Breast epithelium (tissue), 4 donors: ENCODE measurements around the gene CCDC28B. TPM values are rescaled to one million over a fixed set of nuclear protein-coding genes. Genes with fewer than 3 reads are reported as not detected.
A peak's percentile ranks its signal among the peaks of the same experiment; 100 is the strongest.

Source experiments
- DNase-seq, 2 donors: peaks; one replicate each; pipeline ENCODE4 v3.0.0-alpha.2; 2019; ENCODE audit warnings: low spot score in 2 of 2
- H3K27ac ChIP-seq, 2 donors: fragments of 200-600 bp; sonication (generic) in 1 of 2; one replicate each; pipeline ENCODE4 v1.5.1; 2016 to 2019; ENCODE audit warnings: mild to moderate bottlenecking in 1 of 2
- H3K27me3 ChIP-seq, 2 donors: fragments of 200-600 bp; sonication (generic) in 1 of 2; one replicate each; pipeline versions ENCODE4 v1.5.1 to v1.6.0; 2017 to 2019; ENCODE audit warnings: control low read depth in 1 of 2, mild to moderate bottlenecking in 1 of 2
- H3K36me3 ChIP-seq: fragments of 200-600 bp; one replicate; pipeline ENCODE4 v1.5.1; 2019
- H3K4me1 ChIP-seq, 2 donors: fragments of 200-600 bp; sonication (generic); one replicate each; pipeline ENCODE4 v1.5.1; 2016 to 2019; ENCODE audit warnings: control low read depth in 1 of 2
- H3K4me3 ChIP-seq, 3 donors: fragments of 200-600 bp; sonication (generic); 1 replicate in 2 of 3; 2 replicates in 1 of 3; pipeline ENCODE4 v1.5.1; 2016 to 2019; ENCODE audit warnings: mild to moderate bottlenecking in 3 of 3, moderate library complexity in 2 of 3
- H3K9me3 ChIP-seq, 2 donors: fragments of 200-600 bp; sonication (generic) in 1 of 2; one replicate each; pipeline ENCODE4 v1.5.1; 2016 to 2019; ENCODE audit warnings: control low read depth in 1 of 2
- CTCF ChIP-seq, 3 donors: fragments of 450-650 bp; IDR thresholded peaks; one replicate each; pipeline ENCODE4 v1.5.1; 2016 to 2017; ENCODE audit warnings: antibody characterized with exemption in 3 of 3, mild to moderate bottlenecking in 3 of 3, moderate library complexity in 3 of 3
- POLR2A ChIP-seq: fragments of 450-650 bp; IDR thresholded peaks from one replicate; pipeline ENCODE4 v1.6.1; 2016; ENCODE audit warnings: antibody characterized with exemption, mild to moderate bottlenecking, moderate library complexity
- POLR2AphosphoS5 ChIP-seq, 3 donors: sonication (generic); formaldehyde crosslinking; IDR thresholded peaks; one replicate each; pipeline ENCODE4 v1.6.1; 2017; ENCODE audit warnings: antibody characterized with exemption in 3 of 3
- intact Hi-C: fragments of 100-400 bp; cut with DNase I; formaldehyde crosslinking; loops from one replicate; pipeline ENCODE4 v1.15.1; 2023; ENCODE audit warnings: low total_unique reads
- total RNA-seq, 3 donors: library from RNA; depleted of rRNA; stranded (reverse); fragments of >200 nt; gene quantifications; one replicate each; pipeline ENCODE4 v1.1.0, GENCODE V29; 2016

Gene CCDC28B
- total RNA-seq, 3 donors from 2014 or later, result 1.4 to 5.2 (median 4.1) TPM

- intact Hi-C loops, result no loop called here
- peak overlapping the region; percentile 62 to 76 (median 71) for H3K4me3 ChIP-seq
- H3K27me3 ChIP-seq, result no peaks in the 10 kb centered on the region
- TF ChIP-seq CTCF (IDR thresholded peaks at IDR 0.05), result no peak
- TF ChIP-seq POLR2AphosphoS5 (IDR thresholded peaks at IDR 0.05), result peak in 1 of 3 donors; percentile 4
- no peak for TF ChIP-seq POLR2A
- no peaks in the 10 kb centered on the region for H3K36me3 ChIP-seq
- H3K9me3 ChIP-seq, result no peaks in the 10 kb centered on the region
- H3K27ac ChIP-seq, result peak overlapping the region; percentile 91 to 98
- H3K4me1 ChIP-seq, result peaks cover 0 to 21% of the 10 kb centered on the region in 2 donors
- no peak for DNase-seq
Observed at GRCh38 chr1:32180186-32181060, 20.0 kb upstream of the CCDC28B start.

GRCh38 chr1:32181065-32181464 lies 19.3 kb upstream of the CCDC28B start:
- H3K27ac ChIP-seq, result peak overlapping the region; percentile 91 to 98
- H3K9me3 ChIP-seq, result no peaks in the 10 kb centered on the region
- H3K4me3 ChIP-seq, result peak overlapping the region; percentile 62 to 76 (median 71)
- H3K4me1 ChIP-seq, result peaks cover 0 to 21% of the 10 kb centered on the region in 2 donors
- TF ChIP-seq CTCF (IDR thresholded peaks at IDR 0.05), result no peak
- no peak for TF ChIP-seq POLR2AphosphoS5 (IDR thresholded peaks at IDR 0.05)
- TF ChIP-seq POLR2A, result no peak
- H3K27me3 ChIP-seq, result no peaks in the 10 kb centered on the region
- no peaks in the 10 kb centered on the region for H3K36me3 ChIP-seq
- intact Hi-C loops, result no loop called here
- DNase-seq, result no peak

GRCh38 chr1:32181563-32181962 lies 18.8 kb upstream of the CCDC28B start:
- H3K27ac ChIP-seq, result peak overlapping the region; percentile 91 to 98
- H3K27me3 ChIP-seq, result no peaks in the 10 kb centered on the region
- peaks cover 0 to 21% of the 10 kb centered on the region in 2 donors for H3K4me1 ChIP-seq
- TF ChIP-seq CTCF (IDR thresholded peaks at IDR 0.05) (no peak), POLR2A (no peak), POLR2AphosphoS5 (IDR thresholded peaks at IDR 0.05) (no peak)
- no peak for DNase-seq
- intact Hi-C loops, result no loop called here
- no peaks in the 10 kb centered on the region for H3K9me3 ChIP-seq
- no peaks in the 10 kb centered on the region for H3K36me3 ChIP-seq
- peak overlapping the region; percentile 62 to 76 (median 71) for H3K4me3 ChIP-seq

- Histone ChIP-seq H3K27me3 (no peaks in the 10 kb centered on the region), H3K9me3 (no peaks in the 10 kb centered on the region), H3K4me3 (peak overlapping the region in 2 of 3 donors; percentile 45 to 71), H3K27ac (no peak overlapping the region), H3K36me3 (no peaks in the 10 kb centered on the region), H3K4me1 (peaks cover 0 to 21% of the 10 kb centered on the region in 2 donors)
- no peak for DNase-seq
- TF ChIP-seq POLR2A, result no peak
- intact Hi-C loops, result no loop called here
Observed at GRCh38 chr1:32182060-32182459, 18.3 kb upstream of the CCDC28B start.

- intact Hi-C loops, result no loop called here
Observed at GRCh38 chr1:32184650-32185049, 15.7 kb upstream of the CCDC28B start.

More at GRCh38 chr1:32184650-32185049, 15.7 kb upstream of the CCDC28B start:
- no peak overlapping the region for H3K27ac ChIP-seq
- no peak for DNase-seq
- peaks cover 0 to 21% of the 10 kb centered on the region in 2 donors for H3K4me1 ChIP-seq
- H3K27me3 ChIP-seq, result no peaks in the 10 kb centered on the region
- no peaks in the 10 kb centered on the region for H3K9me3 ChIP-seq
- H3K36me3 ChIP-seq, result no peaks in the 10 kb centered on the region
- TF ChIP-seq CTCF (IDR thresholded peaks at IDR 0.05), result no peak
- TF ChIP-seq POLR2A, result no peak
- TF ChIP-seq POLR2AphosphoS5 (IDR thresholded peaks at IDR 0.05), result no peak
- H3K4me3 ChIP-seq, result peak overlapping the region in 1 of 3 donors; percentile 28
